AML-193 (cell line): ENCODE measurements around the gene HPSE.
A peak's percentile ranks its signal among the peaks of the same experiment; 100 is the strongest.

ENCODE experiments used
- DNase-seq, 2 experiments: peaks; one replicate each; lab custom pipeline; 2025; lab: John Stamatoyannopoulos, UW

The HPSE gene

DNA sequence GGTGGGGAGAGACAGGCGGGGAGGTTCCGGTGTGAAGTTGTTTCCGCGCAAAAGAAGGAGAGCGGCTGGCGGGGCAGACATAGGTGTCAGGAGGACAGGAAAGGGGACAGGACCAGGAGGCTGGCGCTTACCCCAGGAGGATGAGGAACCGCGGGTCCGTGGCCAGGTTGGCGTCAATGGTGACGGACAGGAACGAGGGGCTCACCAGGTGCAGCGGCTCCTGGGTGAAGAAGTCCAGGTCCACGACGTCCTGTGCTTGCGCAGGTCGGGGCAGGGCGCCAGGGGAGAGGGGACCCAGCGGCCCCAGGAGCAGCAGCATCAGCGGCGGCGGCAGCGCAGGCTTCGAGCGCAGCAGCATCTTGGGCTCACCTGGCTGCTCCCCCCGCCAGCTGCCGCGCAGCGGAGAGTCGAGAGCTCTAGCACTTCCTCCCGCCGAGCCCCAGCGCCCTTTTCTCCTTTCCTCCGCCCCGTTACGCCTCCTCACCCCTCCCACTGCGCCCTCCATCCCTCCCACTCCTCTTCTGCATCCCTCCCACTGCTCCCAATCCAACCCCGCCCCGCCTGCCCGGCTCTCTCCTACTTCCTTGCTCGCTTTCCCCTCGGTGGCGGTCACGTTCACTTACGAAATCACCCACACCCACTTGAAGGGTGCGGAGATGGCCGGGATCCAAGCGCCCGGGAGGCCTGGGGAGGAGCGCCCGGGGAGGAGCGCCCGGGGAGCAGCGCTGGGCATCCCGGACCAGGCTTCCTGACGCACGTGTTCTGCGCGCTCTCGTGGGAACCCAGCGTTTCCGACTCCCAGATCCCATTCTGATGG, at the start of gene HPSE:
Gene HPSE (minus strand): TSS at position 424 of the 817 bp plus-strand sequence. CDS start 66 bp downstream, at position 358.
- peak; percentile 75 for DNase-seq

DNA sequence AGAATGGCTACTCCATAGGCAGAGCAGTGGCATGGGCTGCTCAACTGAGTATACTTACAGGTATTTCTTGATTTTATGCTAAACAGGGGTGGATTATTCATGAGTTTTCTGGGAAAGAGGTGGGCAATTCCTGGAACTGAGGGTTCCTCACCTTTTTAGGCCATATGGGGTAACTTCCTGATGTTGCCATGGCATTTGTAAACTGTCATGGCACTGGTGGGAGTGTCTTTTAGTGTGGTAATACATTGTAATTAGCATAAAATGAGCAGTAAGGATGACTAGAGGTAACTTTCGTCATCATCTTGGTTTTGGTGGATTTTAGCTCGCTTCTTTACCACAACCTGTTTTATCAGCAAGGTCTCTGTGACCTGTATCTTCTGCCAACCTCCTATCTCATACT, 48.2 kb upstream of the HPSE start:
- no peak for DNase-seq

DNA sequence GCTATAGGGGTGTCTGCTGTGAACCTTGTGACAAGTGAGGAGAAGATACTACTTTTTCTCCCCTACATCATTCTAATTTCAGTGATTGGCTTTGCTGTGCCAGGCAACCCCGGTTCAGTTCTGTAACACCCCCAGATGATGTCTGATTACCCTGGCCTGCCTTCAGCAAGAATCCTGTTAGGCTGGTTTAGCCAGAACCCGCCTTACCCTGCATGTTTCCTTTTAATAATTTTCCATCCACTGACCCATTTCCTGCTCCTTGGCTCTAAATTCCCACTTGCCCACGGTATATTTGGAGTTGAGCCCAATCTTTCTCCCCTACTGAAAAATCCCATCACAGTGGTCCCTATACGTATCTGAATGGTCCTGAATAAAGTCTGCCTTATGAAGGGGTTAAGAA, 46.5 kb upstream of the HPSE start:
- DNase-seq, result no peak

DNA sequence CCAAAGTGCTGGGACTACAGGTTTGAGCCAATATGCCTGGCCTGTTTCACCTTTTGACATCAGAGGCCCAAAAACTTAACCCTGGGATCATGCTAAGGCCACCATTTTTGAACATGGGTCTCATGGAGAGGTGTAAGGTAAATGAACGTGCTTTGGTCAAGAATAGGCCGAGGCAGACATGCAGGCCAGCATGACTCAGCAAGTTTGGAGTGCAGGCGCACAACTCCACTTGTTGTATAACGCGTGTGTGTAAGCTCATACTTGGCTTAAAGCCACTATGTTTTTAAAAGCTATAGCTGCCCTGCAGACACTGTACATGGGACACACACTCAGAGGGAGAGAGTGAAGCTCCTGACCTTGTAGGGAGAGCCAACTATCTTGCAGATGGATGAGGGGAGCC, 43.8 kb upstream of the HPSE start:
- no peak for DNase-seq

DNA sequence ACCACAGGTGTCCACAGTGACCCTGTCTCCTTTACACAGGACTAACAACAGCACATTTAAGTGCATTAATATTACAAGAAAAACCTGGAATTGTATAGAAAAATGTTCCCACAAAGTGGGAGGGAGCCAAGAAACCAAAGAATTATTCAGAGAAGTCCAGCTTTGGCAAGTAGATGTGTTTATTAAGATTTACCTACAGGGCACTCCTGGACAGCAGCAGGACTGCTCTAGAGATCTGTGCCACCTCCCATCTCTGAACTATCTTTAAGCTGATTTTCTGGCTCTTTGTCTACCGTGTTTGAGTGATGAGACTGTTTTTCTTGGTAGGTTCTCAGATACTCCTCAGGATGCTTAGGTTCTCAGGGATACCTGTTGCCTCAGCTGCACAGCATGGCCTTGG, 38.3 kb upstream of the HPSE start:
- DNase-seq, result no peak

DNA sequence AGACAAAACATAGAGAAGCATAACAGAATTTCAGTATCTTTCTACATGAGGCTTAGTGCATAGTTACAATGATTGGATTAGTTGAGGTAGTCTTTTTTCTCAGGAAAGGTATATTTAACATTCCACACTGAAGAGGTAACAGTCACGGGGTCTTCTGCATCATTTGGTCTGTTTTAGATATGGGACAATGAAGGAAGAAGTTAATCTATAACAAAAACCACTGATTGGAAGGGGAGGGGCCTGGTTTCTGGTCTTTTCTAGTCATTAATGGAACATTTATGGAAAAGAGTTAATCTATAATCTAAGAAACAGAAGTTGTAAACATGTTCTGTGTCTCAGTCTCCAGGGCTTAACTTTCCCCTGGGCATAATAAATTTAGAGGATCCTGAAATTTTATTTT, 37.3 kb upstream of the HPSE start:
- DNase-seq, result no peak

DNA sequence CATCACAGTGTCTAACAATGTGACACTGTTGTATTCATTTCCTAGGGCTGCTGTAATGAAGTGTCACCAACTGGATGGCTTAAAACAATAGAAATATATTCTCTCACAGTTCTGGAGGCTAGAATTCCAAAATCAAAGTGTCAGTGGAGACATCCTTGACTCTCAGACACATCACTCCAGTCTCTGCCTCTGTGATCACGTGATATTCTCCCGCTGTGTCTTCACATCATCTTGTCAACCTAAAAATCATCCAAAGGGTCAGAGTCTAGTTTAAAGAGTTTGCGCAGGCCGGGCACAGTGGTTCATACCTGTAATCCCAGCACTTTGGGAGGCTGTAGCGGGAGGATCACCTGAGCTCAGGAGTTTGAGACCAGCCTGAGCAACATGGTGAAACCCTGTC, 36.6 kb upstream of the HPSE start:
- DNase-seq, result no peak

DNA sequence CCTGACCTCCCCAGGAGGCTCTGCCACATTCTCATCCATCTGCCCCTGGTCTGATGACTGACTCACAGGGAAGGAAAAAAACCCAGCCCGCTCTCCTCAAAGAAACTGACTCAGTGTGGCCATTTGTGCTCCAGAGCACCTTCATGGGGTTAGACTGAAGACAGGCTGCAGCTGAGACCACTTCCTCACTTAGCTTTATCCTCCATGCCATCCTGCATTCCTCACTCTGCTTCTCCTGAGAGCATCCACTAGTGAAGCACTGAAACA, 35.9 kb upstream of the HPSE start:
- no peak for DNase-seq

DNA sequence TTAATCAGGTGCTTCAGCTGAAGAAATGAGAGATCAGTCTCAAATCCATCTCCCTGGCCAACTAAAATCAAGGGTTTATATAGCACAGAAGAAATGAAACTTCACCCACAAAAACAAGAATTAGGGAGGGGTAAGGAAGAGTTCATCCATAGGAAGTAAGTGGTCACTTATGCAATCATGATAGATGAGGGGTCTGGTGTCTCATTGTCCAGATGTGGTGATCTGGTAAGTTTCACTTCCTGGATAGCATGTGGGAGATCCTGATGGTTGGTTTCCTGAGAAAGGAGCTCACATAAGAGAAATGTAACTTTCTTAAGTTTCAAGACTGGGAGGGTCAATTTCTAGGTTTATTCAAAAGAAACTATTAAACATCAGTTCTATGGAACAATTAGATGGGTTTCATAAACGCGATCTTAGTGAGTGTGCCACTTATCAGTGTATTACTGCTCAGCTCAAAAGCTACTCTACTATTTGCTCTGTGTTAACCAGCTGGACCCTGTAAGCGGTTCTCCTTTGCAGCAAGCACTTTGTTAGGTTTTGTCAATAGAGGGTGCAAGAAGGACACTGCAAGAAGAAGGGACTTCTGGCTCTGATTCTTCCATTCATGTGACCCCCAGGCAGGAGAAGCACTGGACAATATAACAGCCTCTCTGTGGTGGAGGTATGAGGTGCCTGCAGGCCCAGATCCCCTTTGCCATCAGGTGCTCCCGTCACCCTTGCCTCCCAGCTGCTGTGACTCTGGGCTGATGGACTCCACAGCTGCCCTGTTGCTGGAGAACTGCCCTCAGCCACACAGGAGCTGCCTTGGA, 35.4 kb upstream of the HPSE start:
- peak; percentile 43 to 76 for DNase-seq

DNA sequence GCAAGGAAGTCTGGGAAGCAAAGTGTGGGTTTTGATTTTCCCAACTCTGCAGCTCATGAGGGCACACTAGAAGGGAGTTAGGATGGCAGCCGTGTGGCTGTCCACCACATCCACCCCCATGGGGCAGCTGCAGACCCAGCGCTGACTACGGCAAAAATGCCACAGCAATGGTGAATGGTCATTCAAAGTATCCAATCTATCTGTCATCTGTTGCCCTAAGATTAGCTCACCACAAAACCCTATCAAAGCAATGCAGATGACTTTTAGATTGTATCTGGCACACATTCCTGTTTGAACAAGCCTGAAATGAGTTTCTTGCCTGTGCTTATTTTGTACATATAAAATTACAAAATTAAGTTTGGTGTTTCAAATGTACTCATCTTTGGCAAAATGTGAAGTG, 29.7 kb upstream of the HPSE start:
- DNase-seq, result no peak

DNA sequence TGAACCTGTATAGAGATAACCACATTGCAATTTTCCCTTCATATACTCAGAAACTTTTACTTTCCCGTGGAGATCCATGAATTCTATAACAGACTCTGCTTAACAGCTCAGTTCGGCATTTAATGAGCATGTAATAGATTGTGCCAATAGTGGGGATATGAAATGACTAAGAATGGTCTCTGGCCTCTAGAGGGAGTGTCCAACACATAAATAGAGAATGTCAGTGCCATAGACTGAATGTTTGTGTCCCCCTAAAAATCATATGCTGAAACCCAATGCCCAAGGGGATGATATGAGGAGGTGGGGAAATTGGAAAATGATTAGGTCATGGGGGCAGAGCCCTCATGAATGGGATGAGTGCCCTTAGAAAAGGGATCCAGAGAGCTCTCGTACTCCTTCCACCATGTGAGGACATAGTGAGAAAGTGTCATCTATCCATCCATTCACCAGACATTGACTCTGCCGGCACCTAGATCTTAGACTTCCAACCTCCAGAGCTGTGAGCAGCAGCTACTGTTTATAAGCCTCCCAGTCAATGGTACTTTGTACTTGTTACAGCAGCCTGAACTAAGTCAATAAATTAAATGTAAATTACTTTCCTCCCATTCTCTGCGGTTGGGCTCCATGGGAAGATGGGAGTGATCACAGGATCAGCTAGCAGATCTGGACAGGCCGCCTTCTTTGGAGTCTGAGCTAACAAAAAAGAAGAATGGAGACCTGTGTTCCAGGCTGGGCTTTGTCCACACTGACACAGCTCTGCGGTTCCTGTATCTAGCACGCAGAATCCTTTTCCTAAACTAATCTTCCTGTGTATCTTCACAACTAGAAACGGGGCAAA, 28.1 kb upstream of the HPSE start:
- peak; percentile 42 to 48 for DNase-seq

DNA sequence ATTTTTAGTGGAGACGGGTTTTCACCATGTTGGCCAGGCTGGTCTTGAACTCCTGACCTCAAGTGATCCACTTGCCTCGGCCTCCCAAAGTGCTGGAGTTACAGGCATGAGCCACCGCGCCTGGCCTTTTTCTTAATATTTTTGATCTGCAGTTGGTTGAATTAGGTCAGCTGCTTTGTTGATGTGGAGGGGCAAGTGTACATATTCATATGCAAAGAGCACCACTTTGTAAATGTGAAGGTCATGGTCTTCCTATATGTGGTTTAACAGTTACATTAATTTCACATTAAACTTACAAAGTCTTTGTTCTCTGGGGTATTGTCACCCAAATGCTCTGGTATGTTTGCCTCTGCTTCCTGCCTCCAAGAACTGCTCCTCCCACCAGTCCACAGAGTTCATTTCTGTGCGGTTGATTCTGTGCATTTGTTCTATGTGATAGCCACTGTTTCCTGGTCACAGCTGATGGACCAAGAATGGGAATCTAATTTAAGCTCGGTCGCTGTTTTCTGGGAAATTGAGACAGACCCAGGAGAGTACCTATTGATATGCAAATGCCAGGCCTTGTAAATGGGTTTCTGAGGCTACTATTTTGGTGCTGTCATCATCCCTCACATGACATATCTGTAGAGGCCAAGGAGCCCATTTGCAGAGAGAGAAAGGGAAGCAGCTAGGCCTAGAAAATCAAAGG, 26.9 kb upstream of the HPSE start:
- DNase-seq, result no peak

DNA sequence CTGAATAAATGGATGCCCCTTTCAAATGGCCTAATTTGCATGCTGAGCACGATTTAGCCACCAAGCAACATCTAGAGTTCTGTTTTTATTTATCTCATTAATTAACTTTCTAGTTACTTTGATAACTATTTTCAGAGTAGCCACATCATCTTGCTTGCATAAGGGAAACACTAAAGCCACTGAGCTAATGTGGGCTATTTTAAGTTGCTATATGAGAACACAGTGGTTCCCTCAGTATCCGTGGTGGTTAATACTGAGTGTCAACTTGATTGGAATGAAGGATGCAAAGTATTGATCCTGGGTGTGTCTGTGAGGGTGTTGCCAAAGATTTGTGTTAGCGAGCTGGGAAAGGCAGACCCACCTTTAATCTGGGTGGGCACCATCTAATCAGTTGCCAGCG, 25.4 kb upstream of the HPSE start:
- no peak for DNase-seq

DNA sequence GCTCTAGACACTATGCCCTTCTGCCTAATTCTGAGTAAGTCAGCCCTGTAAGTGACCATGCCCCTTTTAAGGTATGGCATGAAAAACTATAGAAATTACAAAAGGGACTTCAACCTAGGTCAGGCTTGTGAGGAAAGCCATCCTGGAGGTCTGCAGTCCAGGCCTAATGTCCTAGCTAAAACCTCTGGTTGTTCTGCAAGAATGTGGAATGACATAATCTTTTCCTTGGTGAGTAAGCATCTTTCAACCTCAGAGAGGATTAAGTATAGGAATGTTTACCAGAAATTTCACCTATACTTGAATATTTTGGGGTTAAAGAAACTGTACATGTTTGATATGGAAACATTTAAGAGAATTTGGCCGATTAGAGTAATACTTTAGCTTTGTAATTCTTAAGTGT, 23.8 kb upstream of the HPSE start:
- no peak for DNase-seq

DNA sequence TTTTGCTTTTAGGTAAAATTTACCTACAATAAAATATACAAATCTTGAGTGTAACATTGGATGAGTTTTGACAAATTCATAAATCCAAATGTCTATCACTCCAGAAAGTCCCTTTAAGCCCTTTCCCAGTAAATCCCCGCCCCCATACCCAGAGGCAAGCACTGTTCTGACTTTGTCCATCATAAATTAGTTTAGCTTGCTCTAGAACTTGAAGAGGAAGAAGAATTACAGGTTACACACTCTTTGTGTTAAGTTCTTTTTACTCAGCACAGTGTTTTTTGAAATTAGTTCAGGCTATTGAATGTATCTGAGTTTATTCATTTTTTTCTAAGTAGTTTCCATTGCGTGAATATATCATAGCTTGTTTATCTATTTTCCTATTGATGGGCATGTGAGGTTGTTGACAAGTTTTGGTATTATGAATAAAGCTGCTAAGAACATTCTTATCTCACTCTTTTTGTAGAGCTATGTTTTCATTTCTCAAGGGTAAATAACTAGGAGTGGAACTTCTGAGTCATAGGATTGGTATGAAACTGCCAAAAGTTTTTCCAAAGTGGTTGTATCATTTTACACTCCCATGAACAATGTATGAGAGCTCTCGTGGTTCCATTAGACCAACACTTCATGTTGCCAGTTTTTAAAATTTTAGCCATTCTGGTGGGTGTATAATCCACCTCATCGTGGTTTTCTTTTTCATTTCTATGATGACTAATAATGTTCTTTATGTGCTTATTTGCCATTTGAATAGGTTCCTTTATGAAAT, 22.4 kb upstream of the HPSE start:
- DNase-seq, result no peak

DNA sequence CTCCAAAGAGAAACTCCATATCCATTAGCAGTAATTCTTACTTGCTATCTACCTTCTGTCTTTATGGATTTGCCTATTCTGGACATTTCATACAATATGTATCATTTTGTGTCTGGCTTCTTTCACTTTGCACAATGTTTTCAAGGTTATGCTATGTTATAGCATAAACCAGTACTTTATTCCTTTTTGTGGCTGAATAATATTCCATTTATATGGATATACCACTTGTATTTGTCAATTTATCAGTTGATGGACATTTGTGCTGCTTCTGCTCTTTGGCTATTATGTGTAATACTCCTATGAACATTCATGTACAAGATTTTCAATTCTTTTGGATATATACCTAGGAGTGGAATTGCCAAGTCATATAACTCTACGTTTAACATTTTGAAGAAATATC, 18.9 kb upstream of the HPSE start:
- DNase-seq, result no peak

DNA sequence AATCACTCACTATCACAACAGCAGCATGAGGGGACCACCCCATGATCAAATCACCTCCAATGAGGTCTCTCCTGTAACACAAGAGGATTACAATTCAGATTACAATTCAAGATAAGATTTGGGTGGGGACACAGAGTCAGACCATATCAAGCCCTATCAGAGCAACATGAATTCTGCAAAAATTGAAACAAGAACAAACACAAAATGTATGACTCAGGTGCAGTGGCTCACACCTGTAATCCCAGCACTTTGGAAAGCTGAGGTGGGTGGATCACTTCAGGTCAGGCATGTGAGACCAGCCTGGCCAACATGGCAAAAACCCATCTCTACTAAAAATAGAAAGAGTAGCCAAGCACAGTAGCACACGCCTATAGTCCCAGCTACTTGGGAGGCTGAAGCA, 13.4 kb upstream of the HPSE start:
- no peak for DNase-seq

DNA sequence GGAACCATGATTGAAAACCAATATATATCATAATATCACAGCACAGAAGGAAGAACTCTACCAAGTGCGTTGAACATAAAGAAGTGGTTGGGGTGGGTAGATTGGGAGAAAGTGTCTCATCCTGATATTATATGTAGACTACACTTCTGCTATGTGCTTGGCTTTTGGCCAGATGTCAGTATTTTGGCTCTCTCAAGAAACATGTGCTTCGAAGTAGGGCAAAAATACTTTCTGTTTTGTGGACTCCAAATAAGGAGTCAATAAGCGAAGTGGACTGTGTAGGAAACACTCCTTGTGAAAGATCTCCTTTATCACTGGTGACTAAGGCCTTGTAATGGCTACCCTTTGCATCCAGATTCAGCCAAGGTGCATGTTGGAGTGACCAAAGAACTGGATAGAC, 7.8 kb upstream of the HPSE start:
- DNase-seq, result no peak

DNA sequence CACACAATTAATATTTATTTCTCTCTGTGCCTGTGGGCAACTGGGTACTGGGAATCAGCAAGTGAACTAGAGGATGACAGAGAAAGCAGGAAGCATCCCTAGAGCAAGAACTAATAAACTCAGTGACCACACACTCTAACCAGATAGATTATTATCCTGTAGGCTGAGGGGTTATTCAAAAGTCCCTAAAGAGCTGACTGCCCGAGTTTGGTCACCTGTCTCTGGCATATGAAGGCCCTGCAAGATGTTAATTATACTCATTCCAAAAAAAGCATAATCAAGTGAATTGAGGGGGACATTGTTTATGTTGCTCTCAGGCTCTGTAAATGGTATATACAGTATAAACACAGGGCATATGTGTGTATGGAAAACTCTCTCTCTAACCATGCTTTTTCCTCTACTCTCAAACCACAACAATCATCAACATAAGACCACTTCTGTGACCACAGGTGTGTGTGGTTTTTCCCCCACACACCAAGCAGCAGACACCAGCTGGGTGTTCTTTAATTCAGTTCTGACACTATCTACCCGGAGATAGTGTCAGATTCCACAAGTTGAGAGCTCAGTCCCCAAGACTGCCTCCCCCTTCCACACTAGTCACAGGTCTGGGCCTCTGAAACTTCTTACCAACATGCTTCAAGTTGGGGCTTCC, 6.2 kb upstream of the HPSE start:
- DNase-seq, result no peak

DNA sequence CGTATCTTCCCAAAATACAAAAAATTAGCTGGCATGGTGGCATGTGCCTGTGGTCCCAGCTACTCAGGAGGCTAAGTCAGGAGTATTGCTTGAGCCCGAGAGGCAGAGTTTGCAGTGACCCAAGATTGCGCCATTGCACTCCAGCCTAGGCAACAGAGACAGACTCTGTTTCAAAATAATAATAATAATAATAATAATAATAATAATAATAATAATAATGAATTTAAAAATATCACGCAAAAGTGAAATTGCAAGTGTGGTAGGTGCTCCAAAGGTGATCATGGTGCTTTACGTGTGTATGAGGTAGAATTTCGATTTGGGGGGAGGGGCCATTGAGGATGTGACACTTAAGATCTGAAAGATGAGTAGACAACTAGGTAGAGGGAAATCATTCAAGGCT, 4.9 kb upstream of the HPSE start:
- no peak for DNase-seq

DNA sequence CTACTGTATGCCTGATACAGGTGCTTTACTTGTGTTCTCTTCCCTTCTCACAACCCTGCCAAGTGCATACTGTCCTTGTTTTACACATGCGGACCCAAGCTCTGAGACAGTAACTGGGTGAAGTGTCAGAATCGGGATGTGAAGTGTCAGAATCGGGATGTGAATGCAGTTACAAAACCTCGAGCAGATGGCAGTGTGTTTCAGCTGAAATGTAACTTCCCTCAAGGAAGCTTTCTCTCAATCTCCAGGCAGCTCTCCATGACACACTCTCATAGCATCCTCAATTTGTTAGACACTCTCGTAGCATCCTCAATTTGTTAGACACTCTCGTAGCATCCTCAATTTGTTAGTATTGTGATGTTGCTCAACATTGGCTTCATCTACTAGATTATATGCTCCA, 1.1 kb upstream of the HPSE start:
- peak; percentile 6 to 17 for DNase-seq
